Omental fat pad (tissue), 4 donors: ENCODE measurements around the gene POU4F1. TPM values are rescaled to one million over a fixed set of nuclear protein-coding genes. Genes with fewer than 3 reads are reported as not detected.

Experiments
- ATAC-seq: fragments of 150-250 bp; one replicate; pipeline ENCODE4 v1.9.1; 2016; ENCODE audit warnings: mild to moderate bottlenecking, moderate library complexity; ENCODE audit not compliant: low FRiP score
- DNase-seq: peaks from one replicate; pipeline ENCODE4 v3.0.0-alpha.2; 2019; ENCODE audit warnings: low spot score
- total RNA-seq, 4 donors: library from RNA; depleted of rRNA; stranded (reverse); fragments of >200 nt; gene quantifications; one replicate each; pipeline ENCODE4 v1.1.0, GENCODE V29; 2016
- TF ChIP-seq, protein P1 (sequence below), 3 donors: fragments of 450-650 bp; IDR thresholded peaks; one replicate each; pipeline ENCODE4 v1.5.1; 2016 to 2017; ENCODE audit warnings: antibody characterized with exemption in 3 of 3, mild to moderate bottlenecking in 3 of 3, moderate library complexity in 2 of 3

Gene POU4F1
- total RNA-seq, 4 donors from 2014 or later, result not detected

- TF ChIP-seq, protein P1, sequence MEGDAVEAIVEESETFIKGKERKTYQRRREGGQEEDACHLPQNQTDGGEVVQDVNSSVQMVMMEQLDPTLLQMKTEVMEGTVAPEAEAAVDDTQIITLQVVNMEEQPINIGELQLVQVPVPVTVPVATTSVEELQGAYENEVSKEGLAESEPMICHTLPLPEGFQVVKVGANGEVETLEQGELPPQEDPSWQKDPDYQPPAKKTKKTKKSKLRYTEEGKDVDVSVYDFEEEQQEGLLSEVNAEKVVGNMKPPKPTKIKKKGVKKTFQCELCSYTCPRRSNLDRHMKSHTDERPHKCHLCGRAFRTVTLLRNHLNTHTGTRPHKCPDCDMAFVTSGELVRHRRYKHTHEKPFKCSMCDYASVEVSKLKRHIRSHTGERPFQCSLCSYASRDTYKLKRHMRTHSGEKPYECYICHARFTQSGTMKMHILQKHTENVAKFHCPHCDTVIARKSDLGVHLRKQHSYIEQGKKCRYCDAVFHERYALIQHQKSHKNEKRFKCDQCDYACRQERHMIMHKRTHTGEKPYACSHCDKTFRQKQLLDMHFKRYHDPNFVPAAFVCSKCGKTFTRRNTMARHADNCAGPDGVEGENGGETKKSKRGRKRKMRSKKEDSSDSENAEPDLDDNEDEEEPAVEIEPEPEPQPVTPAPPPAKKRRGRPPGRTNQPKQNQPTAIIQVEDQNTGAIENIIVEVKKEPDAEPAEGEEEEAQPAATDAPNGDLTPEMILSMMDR (IDR thresholded peaks at IDR 0.05), result no peak
- no peak for DNase-seq
- no peak for ATAC-seq
These were observed 29.6 kb upstream of the POU4F1 start for GRCh38 chr13:78632996-78633395.

DNA sequence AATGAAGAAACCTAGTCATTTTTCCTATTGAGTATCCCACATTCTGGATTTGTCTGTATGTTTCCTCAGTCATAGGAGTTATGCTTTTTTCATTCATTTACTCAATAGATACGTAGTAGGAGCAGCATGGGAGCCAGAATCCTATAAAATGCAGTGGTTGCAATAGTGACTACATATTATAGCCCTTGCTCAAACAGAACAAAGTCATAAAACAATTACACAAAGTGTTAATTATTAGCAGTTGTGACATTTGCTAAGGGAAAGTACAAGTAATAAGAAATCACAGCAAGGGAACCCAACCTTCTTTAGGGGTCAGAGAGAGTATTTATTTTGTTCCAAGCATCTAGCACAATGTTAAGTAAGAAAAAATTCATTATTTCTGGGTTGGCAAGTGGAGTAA is 27.7 kb upstream of the POU4F1 start:
- ATAC-seq (no peak), DNase-seq (no peak)
- TF ChIP-seq, protein P1 (IDR thresholded peaks at IDR 0.05), result no peak

GRCh38 chr13:78630511-78630910 is 27.2 kb upstream of the POU4F1 start:
- TF ChIP-seq, protein P1 (IDR thresholded peaks at IDR 0.05), result no peak
- ATAC-seq, result no peak
- DNase-seq, result no peak

DNA sequence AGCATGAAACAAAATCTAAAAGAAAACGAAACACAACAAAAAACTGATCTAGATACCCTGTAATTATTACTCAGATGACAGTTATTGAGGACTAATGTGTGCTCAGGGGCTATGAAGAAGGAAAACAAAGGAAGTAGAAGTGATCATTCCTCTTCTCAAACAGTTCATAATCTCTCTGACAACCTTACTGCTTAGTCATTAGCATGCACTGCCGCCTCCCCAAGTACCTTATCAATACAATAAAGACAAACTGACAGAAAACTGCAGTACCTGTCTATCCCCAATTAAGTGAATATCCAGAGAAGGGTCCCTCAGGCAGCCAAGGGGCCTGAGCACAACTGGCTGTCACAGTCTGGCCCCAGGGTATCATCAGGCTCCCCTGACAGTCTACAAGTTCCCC is 22.0 kb upstream of the POU4F1 start:
- TF ChIP-seq, protein P1 (IDR thresholded peaks at IDR 0.05), result no peak
- DNase-seq (no peak), ATAC-seq (no peak)

DNA sequence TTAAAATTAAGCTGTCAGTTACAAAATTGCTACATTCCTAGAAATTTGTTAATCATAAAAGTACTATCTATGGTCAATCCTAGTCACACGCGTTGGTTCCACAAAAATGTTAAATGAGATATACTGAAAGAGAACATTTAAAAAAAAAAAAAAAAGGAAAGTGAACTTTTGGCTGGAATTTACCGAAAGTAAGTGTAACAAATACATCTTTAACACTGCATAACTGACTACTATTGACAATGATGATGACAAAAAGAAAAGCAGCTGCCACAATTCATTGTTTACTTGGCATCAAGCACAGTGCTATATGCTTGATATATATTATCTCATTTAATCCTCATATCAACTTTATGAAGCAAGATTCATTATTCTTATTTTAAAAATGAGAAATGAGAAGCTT is 19.8 kb upstream of the POU4F1 start:
- TF ChIP-seq, protein P1 (IDR thresholded peaks at IDR 0.05), result no peak
- DNase-seq (no peak), ATAC-seq (no peak)

GRCh38 chr13:78620936-78621470 is 17.7 kb upstream of the POU4F1 start:
- TF ChIP-seq, protein P1 (IDR thresholded peaks at IDR 0.05), result no peak
- no peak for DNase-seq

GRCh38 chr13:78618411-78618810 is 15.1 kb upstream of the POU4F1 start:
- TF ChIP-seq, protein P1 (IDR thresholded peaks at IDR 0.05), result no peak
- no peak for DNase-seq
- ATAC-seq, result no peak

More at GRCh38 chr13:78620936-78621470, 17.7 kb upstream of the POU4F1 start:
- no peak for ATAC-seq
